Adipose tissue (tissue), 3 donors: ENCODE data around the gene PTCH2. TPM values are rescaled to one million over a fixed set of nuclear protein-coding genes. Genes with fewer than 3 reads are reported as not detected.
"Not testable (repeated sequence)": the region's sequence is repeated elsewhere in the genome, so short reads cannot be mapped to it uniquely, and the experiment has no call there.

Experiments used
- H3K27ac ChIP-seq: one replicate; pipeline ENCODE4 v1.5.1; 2013; ENCODE audit warnings: low read depth, low read length
- WGBS, 3 donors: extraction: QIAGEN DNeasy Blood & Tissue Kit; methylation state at CpG; one replicate each; pipeline ENCODE4 v1.1.7; 2013; 5-methylcytosine and 5-hydroxymethylcytosine counted together
- polyA plus RNA-seq, 3 donors: library from polyadenylated mRNA; stranded (reverse); fragments of 200-250 nt; gene quantifications; one replicate each; pipeline ENCODE4 v1.2.3, GENCODE V29; 2013
- donor health status: healthy with polysubstance abuse.
- donor health status: Bipolar disorder and iron deficiency.
- donor health status: healthy.

The PTCH2 gene
- polyA plus RNA-seq, 3 donors: 0.26 to 0.56 (median 0.37) TPM

DNA sequence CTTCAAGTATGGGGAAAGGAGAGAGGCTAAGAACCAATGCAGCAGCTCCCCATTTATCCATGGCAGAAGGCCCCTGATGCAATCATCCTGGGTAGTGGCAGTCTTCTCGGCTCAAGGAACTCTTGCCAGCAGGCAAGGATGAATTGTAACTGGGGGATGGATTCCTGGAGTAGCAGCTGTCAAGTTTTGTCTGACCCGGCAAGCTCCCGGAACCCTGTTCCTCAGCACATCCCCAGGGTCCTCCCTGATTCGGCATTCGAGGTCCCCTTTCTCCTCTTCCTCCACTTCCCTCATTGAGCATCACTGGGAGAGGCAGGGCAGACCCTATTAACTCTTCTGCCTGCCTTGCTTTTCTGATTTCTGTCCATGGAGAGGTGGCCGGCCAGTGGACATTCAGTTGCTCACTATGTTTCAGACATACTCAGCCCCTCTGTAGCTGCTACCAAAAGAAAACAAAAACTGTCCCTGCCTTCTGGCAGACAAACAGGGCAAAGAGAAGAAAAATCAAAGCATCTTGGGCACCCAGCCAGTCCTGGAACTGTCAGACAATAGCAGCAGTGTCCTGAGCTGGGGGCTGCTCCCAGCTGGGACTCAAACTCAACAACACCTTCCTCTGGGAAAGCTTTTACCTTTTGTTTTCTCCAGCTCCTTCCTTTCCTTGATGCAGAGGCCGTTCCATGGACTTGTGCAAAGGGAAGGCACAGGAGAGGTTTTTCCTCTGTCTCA is 5.6 kb upstream of the PTCH2 start:
- H3K27ac ChIP-seq: no peak overlapping the region
- WGBS, 3 donors: 78 to 85% (median 83%) methylated on average over 7 of the region's 7 CpGs

DNA sequence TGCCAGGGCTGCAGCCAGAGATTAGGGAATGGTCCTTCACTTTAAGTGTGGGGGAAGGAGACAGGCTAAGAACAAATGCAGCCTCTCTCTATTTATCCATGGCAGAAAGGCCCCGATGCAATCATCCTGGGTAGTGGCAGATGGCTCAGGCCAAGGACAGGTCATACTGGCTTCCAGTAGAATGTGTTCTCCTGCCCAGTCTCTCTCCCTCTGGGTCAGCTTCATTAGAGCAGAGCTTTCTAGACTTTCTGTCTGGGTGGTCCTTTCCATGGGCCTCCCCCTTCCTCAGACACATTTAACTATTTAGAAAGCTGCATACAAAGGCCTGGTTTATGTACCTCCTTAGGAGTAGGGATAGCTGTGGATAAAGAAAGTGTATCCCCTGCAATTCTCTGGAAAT is 4.8 kb upstream of the PTCH2 start:
- WGBS, 3 donors: 75 to 89% (median 85%) methylated on average over 1 of the region's 1 CpG
- no peak overlapping the region for H3K27ac ChIP-seq

DNA sequence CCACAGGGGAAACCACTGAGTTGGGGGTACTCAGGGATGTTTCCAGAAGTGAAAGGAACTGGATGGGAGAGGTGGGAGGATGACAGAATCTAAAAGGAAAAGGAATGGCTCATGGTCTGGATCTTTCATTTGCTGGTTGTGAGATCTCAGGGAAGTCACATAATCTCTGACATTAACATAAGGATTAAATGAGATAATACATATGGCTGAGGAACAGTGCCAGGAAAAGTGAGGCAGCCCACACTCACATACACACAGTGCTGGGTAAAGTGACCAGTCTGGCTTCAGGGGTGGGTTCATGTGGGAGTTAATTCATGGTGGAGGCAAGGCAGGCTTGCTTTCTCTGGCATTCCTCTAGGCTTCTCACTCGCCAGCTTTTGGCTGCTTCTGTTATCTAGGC is 3.9 kb upstream of the PTCH2 start:
- no peak overlapping the region for H3K27ac ChIP-seq
- WGBS, 3 donors: 88 to 92% (median 90%) methylated on average over 1 of the region's 1 CpG

DNA sequence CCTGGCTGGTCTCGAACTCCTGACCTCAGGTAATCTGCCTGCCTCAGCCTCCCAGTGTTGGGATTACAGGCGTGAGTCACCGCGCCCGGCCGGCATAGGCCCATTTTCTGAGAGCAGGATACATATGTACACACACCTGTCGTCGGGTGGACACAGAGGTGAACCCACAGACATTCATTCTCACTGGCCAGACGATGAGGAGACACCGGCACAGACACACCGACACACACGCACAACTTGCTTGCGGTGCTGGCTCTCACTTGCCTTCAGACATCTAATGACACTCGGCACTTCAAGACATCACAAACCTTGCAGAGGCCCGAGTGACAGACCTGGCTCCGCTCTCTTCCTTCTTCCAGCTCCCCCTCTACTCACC is 579 bp downstream of the PTCH2 start:
- 57 to 75% (median 70%) methylated on average over 16 of the region's 16 CpGs for WGBS, 3 donors
- H3K27ac ChIP-seq: no peak overlapping the region

DNA sequence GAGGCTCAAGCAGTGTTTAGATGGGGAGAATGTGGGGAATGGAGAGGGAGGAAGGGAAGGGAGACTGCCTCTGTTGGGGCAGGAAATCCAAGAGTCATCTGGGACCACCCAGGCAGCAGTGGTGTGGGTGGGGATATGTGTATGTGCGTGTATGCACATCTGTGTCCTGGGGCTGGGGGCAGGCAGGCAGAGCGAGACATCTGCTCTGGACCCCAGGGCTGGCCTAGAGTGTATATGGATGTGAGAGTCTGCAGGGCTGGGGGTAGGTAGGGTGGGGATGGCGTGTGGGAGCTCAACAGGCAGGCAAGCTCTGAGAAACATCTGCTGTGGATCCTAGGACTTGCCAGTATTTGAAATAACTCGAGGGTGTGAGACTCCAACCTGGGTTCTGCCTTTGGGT is 3.5 kb downstream of the PTCH2 start:
- WGBS, 3 donors: 64 to 71% (median 67%) methylated on average over 4 of the region's 4 CpGs
- H3K27ac ChIP-seq: no peak overlapping the region

DNA sequence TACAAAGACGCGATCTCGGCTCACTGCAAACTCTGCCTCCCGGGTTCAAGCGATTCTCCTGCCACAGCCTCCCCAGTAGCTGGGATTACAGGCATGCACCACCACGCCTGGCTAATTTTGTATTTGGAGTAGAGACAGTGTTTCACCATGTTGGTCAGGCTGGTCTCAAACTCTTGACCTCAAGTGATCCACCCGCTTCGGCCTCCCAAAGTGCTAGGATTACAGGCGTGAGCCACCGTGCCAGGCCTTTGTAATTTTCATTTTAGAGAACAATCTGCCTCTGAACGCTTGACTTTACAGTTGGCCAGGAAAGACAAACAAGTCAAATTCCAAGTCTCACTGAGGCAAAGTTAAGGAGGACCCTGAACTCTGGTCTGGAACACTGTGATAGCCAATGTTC is 4.8 kb downstream of the PTCH2 start:
- WGBS, 3 donors: 89 to 96% (median 95%) methylated on average over 11 of the region's 11 CpGs
- H3K27ac ChIP-seq: not testable (repeated sequence)

DNA sequence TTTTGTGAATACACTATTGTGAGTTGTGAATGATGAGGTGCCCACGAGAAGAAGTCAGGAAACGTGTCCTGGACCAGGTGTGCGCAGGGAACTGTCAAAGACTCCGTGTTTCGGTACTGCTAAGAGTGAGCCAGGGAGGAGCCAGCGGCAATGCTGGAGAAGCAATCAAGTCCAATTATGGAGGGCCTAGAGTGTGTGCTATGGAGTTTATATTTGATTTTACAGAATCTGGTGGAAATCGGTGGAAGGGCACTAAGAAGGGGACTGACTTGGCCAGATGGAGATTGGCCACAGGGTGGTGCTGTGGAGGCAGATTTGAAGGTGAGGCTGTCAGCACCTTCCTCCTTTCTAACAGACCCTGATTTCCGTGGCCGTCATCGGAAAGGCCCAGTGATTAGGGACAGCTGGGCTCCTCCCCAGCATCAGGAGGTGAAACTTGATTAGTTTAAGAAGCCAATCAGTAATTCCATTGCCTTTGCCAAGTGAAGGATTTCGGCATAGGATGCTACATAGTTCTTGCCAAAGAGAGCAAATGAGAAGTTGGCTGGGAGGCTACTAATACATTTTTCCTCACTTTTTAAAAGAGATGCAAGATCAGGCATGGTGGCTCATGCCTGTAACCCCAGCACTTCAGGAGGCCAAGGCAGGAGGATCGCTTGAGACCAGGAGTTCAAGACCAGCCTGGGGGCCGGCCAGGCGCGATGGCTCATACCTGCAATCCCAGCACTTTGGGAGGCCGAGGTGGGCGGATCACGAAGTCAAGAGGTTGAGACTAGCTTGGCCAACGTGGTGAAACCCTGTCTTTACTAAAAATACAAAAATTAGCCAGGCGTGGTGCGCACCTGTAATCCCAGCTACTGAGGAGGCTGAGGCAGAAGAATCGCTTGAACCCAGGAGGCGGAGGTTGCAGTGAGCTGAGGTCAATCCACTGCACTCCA is 7.0 kb downstream of the PTCH2 start:
- H3K27ac ChIP-seq: no peak overlapping the region
- 60 to 66% (median 63%) methylated on average over 23 of the region's 23 CpGs for whole genome bisulfite sequencing, 3 donors

DNA sequence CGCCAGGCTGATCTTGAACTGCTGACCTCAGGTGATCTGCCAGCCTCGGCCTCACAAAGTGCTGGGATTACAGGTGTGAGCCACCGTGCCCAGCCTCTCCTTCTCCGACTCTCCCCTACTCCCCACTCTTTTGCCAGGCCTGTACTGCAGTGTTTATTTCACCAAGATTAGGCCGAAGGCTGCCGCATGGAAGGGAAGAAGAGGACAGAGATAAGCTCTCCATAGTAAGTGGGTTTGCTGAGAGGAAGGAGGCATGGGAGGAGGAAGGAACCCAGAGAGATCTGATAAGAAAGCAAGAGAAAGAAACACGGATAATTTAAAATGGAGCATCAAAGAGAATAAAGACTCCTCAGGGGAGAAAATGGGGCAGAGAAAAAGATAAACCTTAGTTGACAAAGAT is 8.7 kb downstream of the PTCH2 start:
- 54 to 70% (median 65%) methylated on average over 7 of the region's 7 CpGs for WGBS, 3 donors

DNA sequence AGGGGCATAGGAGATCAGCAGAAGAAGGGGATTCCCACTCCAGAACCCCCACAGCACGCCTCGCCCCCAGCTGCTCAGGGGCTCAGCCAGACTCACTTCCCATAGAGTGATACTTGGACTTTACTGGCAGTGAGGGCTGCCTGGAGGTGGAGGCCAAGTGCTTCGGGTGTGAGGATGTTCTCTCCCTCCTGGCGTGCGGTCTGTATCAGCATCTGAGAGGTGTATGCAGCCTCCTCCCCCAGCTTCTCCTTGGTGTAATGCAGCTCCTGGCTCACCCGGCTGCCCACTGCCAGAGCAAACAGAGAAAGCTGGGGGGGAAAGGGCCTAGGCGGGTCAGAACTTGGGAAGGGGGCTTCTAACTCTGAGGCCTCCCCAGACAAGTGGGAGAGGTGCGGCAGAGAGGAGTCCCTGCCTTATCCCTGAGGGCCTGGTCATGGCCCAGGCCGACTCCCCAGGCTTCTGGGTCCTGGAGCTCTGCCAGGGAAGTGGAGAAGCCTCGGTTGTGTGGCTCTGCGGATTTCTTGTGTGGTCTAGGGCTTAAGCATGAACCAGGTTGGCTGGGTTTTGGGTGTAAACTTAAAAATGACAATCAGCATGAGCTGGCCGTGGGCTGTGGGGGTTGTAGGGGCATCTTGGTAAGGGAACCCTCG is 10.9 kb downstream of the PTCH2 start:
- 66 to 78% (median 74%) methylated on average over 13 of the region's 13 CpGs for WGBS, 3 donors
- no peak overlapping the region for H3K27ac ChIP-seq

More for the DNA sequence above, 8.7 kb downstream of the PTCH2 start:
- no peak overlapping the region for H3K27ac ChIP-seq

DNA sequence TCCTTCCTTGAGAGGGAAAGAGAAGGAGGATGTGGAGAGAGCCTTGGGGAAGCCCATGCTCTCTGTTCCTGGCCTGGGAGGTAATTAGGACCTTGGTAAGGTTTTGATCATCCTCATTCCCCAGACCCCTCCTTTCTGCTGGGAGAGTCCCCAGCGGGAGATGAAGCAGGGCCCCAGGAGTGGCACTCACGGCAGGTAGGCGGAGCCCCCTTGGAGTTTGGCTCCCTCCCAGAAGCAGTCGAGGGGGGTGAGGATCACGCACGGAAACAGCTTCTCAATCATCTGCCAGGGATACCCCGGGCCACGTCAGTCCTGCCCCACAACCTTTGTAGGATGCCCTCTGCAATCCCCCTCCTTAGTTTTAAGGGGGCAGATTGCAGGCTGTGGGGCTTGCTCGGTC is 11.5 kb downstream of the PTCH2 start:
- no peak overlapping the region for H3K27ac ChIP-seq
- WGBS, 3 donors: 44 to 58% (median 46%) methylated on average over 9 of the region's 9 CpGs

DNA sequence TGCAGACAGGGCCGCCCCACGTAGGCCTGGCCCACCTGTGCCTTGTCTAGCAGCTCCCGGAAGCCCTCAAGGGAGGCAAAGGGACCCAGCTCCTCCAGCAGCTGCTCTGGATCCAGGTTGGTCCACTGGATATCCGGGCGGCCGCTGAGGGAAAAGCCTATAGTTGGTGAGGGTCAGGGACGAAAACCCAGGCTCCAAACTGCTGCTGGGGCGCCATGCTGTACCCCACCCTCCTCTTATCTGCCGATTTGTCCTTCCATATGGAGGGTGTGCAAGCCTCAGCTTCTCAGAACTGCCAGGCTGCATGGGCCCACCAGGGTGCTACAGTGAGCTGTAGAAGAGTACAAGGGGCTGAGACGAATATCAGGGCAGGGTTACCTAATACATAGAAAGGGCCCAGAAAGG is 12.2 kb downstream of the PTCH2 start:
- 81 to 88% (median 87%) methylated on average over 10 of the region's 10 CpGs for WGBS, 3 donors
- no peak overlapping the region for H3K27ac ChIP-seq

DNA sequence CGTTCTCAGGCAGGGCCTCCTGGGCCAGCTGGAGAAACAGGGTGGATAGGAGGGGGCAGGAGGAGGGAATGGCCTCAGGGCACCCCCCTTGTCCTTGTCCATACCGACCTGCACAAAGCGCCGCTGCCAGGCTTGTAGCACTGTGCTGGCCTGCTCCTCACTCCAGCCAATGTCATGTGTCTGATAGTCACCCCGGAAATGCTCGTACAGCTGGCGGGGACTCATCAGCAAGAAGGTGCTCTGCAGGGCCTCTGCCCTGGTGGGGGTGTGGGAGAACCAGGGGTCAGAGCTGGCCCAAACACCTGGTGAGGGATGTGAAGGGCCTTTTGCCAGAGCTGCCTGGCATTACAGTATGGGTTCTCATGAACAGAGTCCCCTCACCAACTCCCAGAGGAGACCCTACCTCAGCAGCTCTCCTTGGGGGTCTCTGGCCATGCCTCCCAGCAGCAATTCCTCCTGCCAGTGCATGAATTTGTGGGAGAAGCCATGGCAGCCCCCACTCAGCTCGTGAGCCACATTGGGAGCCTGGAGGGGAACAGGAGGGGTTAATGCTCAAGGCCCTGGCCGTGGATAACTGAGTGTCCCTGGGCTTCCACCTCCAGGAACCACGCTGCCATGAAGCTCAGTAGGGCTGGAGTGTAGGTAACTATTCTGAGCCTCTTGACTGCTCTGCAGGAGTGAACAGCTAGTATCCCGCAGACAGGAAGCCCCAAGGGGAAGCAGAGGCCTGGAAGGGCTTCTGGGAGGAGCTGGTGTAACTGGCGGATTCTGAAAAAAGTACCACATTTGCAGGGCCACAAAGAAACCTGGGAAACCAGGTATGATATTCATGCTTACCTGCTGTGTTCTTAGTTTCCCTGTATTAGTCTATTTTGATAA is 13.3 kb downstream of the PTCH2 start:
- WGBS, 3 donors: 72 to 81% (median 72%) methylated on average over 12 of the region's 12 CpGs
- H3K27ac ChIP-seq: no peak overlapping the region

DNA sequence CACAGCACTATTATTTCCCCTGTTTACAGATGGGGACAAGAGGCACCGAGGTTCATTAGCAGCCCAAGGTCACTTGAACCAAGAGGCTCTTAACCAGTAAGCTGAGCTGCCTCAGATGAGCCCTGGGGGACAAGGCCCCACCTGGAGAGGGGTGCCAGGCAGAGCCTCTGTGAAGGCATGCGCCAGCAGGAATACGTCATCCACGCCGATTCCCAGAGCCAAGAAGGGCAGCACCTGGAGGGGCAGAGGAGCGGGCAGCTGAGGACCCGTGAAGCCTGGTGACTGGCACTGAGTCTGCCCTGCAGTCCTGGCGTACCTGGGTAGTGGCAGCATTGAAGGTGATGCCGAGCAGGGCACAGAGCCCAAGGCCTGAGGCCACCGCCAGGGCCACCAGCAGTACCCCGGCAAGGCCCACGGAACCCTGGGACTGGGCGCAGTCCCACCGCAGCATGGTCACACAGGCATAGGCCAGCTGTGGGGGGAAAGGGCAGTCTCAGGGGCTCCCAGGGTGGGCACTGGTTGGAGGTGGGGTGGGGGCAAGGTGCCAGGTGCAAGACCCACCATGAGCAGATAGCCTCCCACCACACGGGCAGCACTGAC is 14.1 kb downstream of the PTCH2 start:
- 89 to 96% (median 92%) methylated on average over 15 of the region's 15 CpGs for WGBS, 3 donors
- H3K27ac ChIP-seq: no peak overlapping the region

DNA sequence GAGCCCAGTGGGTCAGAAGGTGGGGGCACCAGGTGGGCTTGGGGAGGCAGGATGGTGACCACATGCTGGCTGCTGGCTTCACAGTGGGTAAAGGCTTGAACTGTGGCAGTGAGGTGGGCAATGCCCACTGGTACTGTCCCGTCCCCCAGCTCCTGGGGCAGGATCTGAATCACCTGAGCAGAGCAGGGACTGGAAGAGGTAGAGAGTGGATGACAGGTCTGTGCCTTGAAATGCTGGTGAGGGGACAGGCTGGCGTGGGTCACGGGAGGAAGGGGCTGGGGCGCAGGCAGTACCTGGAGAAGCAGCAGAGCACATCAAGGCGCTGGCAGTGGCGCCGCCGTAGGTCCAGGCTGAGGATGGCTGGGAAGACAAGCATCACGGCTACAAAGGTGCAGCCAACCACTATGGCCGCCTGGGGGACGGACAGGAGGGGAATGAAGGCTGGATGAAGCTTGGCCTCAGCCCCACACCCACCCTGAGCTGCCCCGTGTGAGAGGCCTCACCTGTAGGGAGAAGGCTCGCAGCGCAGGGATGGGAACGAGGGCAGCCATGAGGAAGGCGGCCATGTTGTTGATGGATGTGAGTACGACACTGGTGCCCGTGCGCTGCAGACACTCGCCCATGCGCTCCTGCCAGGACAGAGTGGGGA is 14.9 kb downstream of the PTCH2 start:
- WGBS, 3 donors: 91 to 97% (median 94%) methylated on average over 21 of the region's 21 CpGs
- H3K27ac ChIP-seq: no peak overlapping the region

DNA sequence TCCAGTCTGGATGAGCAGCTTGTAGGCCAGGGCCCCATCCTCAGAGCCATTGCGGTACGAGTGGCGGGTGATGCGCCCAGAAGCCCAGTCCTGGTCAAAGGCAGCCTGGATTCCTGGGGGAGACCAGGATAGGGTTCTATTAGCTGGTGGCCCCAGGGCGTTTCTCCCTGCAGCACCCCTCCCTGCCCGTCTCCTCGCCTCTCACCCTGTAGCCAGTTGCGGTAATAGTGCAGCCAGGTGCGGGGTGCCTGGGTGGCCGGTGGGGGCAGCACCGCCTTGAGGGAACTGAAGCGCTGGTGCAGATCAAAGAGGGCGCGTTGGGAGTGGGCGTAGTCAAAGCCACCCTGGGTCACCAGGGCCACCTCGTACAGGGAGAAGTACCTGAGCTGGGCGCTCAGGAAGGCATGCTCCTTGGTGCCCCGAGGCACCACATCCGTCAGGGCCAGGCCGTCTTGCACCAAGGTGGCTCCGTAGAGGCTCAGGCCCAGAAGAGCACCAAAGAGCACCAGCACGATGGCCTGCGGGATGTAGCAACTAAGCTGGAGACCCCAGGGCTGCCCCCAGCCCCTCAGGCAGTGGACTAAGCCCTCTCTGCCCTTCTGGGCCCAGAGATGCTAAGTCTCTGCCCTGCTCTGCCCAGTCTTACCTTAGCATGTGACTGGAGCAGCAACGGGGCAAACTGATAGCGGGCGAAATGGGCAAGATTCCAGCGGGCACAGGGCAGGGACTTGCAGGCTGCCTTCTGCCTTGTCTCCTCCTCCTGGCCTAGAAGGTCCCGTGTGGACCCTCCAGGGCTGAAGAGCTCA is 15.7 kb downstream of the PTCH2 start:
- WGBS, 3 donors: 85 to 92% (median 90%) methylated on average over 27 to 28 of the region's 28 CpGs
- H3K27ac ChIP-seq: no peak overlapping the region

DNA sequence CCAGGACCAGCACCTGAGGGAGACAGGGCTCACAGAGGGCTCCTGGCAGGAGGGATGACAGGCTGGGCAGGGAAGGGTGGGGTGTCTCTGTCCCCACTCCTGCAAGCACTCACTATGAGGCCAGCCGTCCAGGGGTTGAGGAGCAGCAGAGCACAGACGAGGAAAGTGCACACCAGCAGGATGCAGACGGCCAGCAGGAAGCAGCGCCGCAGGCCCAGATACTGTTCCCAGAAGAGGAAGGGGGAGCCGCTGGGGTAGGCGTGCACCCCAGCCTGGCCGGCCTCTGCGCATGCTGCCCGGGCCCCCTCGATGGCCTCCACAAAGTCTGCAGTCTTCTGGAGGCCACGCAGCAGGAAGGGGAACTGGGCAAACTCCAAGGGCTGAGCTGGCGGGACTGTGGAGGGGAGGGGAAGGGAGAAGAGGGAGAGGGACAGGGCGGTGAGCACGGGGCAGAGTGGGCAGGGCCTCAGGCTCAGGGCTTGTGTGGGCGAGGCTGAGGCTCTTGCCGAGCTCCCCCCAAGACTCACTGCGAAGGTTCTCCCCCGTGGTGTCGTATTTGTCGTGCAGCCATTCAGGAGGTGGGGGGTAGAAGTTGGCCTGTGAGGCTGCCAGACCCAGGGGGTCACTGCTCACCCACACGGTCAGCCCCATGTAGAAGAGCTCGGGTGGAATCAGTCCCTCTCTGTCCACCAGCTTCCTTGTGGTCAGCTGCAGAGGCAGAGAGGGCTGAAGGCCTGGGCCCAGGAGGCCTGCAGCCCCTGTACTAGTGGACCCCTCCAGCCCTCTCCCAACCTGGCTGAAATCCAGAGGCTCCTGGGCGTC is 16.5 kb downstream of the PTCH2 start:
- 21 to 66% (median 30%) methylated on average over 23 to 24 of the region's 24 CpGs for WGBS, 3 donors
- H3K27ac ChIP-seq: no peak overlapping the region
